ACC112 (cell line): Measurements from ENCODE around the gene GGTLC2.

Source experiments
- H2AFZ ChIP-seq: fragments of 200-600 bp; sonication (generic); one replicate; pipeline ENCODE4 v1.6.0; 2017; ENCODE audit warnings: antibody characterized with exemption, low read length; ENCODE audit not compliant: unreplicated experiment
- H3K27ac ChIP-seq: fragments of 200-600 bp; sonication (generic); 2 replicates; pipeline ENCODE4 v1.5.1; 2014; ENCODE audit warnings: low read depth, mild to moderate bottlenecking, antibody characterized with exemption, low read length, moderate library complexity
- H3K27me3 ChIP-seq: fragments of 200-600 bp; sonication (generic); 2 replicates; pipeline ENCODE4 v1.6.1; 2014; ENCODE audit warnings: mild to moderate bottlenecking, antibody characterized with exemption, low read length, moderate library complexity, mixed read lengths; ENCODE audit not compliant: insufficient read depth
- H3K36me3 ChIP-seq: fragments of 200-600 bp; sonication (generic); 2 replicates; pipeline ENCODE4 v1.6.1; 2016; ENCODE audit warnings: mild to moderate bottlenecking, antibody characterized with exemption, low read length, moderate library complexity, mixed read lengths; ENCODE audit not compliant: insufficient read depth
- H3K4me1 ChIP-seq: fragments of 200-600 bp; sonication (generic); one replicate; pipeline ENCODE4 v1.6.1; 2016; ENCODE audit warnings: low read length, mixed read lengths; ENCODE audit not compliant: insufficient read depth, unreplicated experiment, control insufficient read depth
- H3K4me3 ChIP-seq: fragments of 200-600 bp; sonication (generic); 2 replicates; pipeline ENCODE4 v1.5.1; 2014; ENCODE audit warnings: mild to moderate bottlenecking, low read depth, low read length
- H3K79me2 ChIP-seq: fragments of 200-600 bp; sonication (generic); one replicate; pipeline ENCODE4 v1.6.0; 2016; ENCODE audit warnings: low read length; ENCODE audit not compliant: control insufficient read depth, unreplicated experiment, insufficient read depth

Gene GGTLC2

GRCh38 chr22:22670076-22670795, 25.8 kb downstream of the GGTLC2 start:
- Histone ChIP-seq H3K79me2 (no peaks in the 10 kb centered on the region), H3K4me1 (no peaks in the 10 kb centered on the region), H3K4me3 (no peak overlapping the region), H3K27me3 (no peaks in the 10 kb centered on the region), H3K36me3 (no peaks in the 10 kb centered on the region), H2AFZ (no peak overlapping the region), H3K27ac (no peak overlapping the region)

- H3K27ac ChIP-seq, result no peak overlapping the region
- H2AFZ ChIP-seq, result no peak overlapping the region
- no peak overlapping the region for H3K4me3 ChIP-seq
- H3K27me3 ChIP-seq, result no peaks in the 10 kb centered on the region
- H3K36me3 ChIP-seq, result no peaks in the 10 kb centered on the region
- no peaks in the 10 kb centered on the region for H3K4me1 ChIP-seq
- H3K79me2 ChIP-seq, result no peaks in the 10 kb centered on the region
Measured at GRCh38 chr22:22671506-22671905, 27.1 kb downstream of the GGTLC2 start.

- no peak overlapping the region for H3K27ac ChIP-seq
- H3K4me3 ChIP-seq, result no peak overlapping the region
- H3K4me1 ChIP-seq, result no peaks in the 10 kb centered on the region
- no peaks in the 10 kb centered on the region for H3K79me2 ChIP-seq
- H2AFZ ChIP-seq, result no peak overlapping the region
- H3K36me3 ChIP-seq, result no peaks in the 10 kb centered on the region
- H3K27me3 ChIP-seq, result no peaks in the 10 kb centered on the region
Measured at GRCh38 chr22:22673099-22673498, 28.7 kb downstream of the GGTLC2 start.

DNA sequence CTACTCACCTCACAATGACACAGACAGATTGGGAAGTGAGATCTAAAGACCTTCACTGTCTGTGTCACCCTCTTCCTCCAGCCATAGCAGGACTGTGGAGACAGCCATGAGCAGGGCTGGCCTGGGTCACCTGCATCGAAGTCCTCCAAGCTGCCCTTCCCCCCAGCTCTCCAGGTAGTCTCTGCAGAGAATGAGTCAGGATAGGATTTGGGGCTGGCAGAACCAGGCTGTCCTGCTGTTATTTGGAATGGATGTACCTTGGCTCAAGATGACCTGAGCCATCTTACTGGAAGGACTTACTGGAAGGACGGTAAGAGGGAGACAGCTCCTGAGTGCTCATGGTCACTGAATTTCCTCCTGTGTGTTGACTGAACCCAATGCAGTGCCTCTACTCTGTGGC, 29.2 kb downstream of the GGTLC2 start:
- H3K36me3 ChIP-seq, result no peaks in the 10 kb centered on the region
- no peak overlapping the region for H3K4me3 ChIP-seq
- H3K27ac ChIP-seq, result no peak overlapping the region
- no peak overlapping the region for H2AFZ ChIP-seq
- no peaks in the 10 kb centered on the region for H3K27me3 ChIP-seq
- no peaks in the 10 kb centered on the region for H3K4me1 ChIP-seq
- H3K79me2 ChIP-seq, result no peaks in the 10 kb centered on the region

GRCh38 chr22:22674467-22674866, 30.1 kb downstream of the GGTLC2 start:
- Histone ChIP-seq H3K4me1 (no peaks in the 10 kb centered on the region), H3K4me3 (no peak overlapping the region), H3K27me3 (no peaks in the 10 kb centered on the region), H3K27ac (no peak overlapping the region), H3K79me2 (no peaks in the 10 kb centered on the region), H3K36me3 (no peaks in the 10 kb centered on the region), H2AFZ (no peak overlapping the region)

DNA sequence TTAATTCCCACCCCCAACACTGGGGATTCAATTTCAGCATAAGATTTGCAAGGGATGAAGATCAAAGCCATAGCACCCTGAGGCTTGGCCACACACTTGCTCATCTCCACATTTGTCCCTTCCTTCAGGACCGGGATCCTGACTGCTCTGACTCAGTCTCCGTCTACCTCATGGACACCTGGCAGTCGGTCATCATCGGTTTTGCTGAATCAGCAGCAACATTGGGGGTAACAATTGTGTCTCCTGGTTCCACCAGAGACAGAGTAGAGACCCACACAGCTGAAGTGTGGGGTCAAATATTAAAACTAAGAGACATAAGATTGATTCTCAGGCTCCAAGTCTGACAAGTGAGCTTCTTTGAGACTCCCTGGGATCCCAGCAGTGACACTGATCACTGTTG, 34.6 kb downstream of the GGTLC2 start:
- Histone ChIP-seq H3K4me3 (no peak overlapping the region), H3K27ac (no peak overlapping the region), H3K27me3 (no peaks in the 10 kb centered on the region)

GRCh38 chr22:22680396-22680795, 36.0 kb downstream of the GGTLC2 start:
- no peak overlapping the region for H2AFZ ChIP-seq
- H3K27ac ChIP-seq, result no peak overlapping the region
- H3K27me3 ChIP-seq, result no peaks in the 10 kb centered on the region
- peaks cover 37% of the 10 kb centered on the region for H3K4me1 ChIP-seq
- no peak overlapping the region for H3K4me3 ChIP-seq
- H3K79me2 ChIP-seq, result no peaks in the 10 kb centered on the region
- no peaks in the 10 kb centered on the region for H3K36me3 ChIP-seq

More for the DNA sequence above, 34.6 kb downstream of the GGTLC2 start:
- Histone ChIP-seq H3K79me2 (no peaks in the 10 kb centered on the region), H3K4me1 (peaks cover 24% of the 10 kb centered on the region), H3K36me3 (no peaks in the 10 kb centered on the region), H2AFZ (no peak overlapping the region)

GRCh38 chr22:22681221-22681739, 36.9 kb downstream of the GGTLC2 start:
- H3K4me1 ChIP-seq, result peaks cover 37% of the 10 kb centered on the region
- no peak overlapping the region for H2AFZ ChIP-seq
- H3K36me3 ChIP-seq, result no peaks in the 10 kb centered on the region
- no peaks in the 10 kb centered on the region for H3K79me2 ChIP-seq
- no peaks in the 10 kb centered on the region for H3K27me3 ChIP-seq
- no peak overlapping the region for H3K4me3 ChIP-seq
- H3K27ac ChIP-seq, result no peak overlapping the region

GRCh38 chr22:22682196-22682595, 37.8 kb downstream of the GGTLC2 start:
- Histone ChIP-seq H3K79me2 (no peaks in the 10 kb centered on the region), H3K4me1 (peaks cover 37% of the 10 kb centered on the region), H3K27me3 (no peaks in the 10 kb centered on the region), H2AFZ (no peak overlapping the region), H3K27ac (no peak overlapping the region), H3K36me3 (no peaks in the 10 kb centered on the region), H3K4me3 (no peak overlapping the region)

DNA sequence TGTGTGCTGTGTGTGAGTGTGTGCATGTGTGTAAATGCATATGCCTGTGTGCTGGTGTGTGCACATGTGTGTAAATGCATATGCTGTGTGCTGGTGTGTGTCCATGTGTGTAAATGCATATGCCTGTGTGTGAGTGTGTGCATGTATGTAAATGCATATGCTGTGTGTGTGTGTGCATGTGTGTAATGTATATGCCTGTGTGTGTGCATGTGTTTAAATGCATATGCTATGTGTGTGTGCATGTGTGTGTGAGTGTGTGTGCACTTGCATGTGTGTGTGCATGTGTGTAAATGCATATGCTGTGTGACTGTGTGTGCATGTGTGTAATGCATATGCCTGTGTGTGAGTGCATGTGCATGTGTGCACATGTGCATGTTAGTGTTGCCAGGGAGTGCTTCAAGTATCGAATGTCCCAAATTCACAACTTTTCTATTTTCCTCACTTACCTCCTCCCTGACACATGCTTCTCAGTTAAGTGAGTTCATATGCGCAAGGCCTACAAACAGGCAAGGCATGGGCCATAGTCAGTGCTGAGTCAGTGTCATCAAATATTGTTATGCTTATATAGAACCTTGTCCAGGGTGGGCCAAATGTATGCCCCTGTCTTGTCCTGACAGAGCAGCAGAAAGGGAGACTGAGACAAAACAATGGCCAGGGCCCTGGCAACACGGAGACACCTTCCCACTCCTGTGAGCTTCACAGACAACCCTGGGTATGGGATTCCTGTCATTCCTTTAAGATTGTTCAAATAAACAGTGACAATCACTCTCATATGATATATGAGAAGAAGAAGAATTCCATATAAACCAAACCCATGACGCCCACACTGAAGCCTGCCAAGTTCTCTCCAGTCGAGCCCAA, 38.6 kb downstream of the GGTLC2 start:
- no peaks in the 10 kb centered on the region for H3K36me3 ChIP-seq
- no peak overlapping the region for H3K4me3 ChIP-seq
- no peaks in the 10 kb centered on the region for H3K79me2 ChIP-seq
- no peak overlapping the region for H2AFZ ChIP-seq
- peak overlapping the region; percentile 76 for H3K27ac ChIP-seq
- H3K4me1 ChIP-seq, result peaks cover 37% of the 10 kb centered on the region
- no peaks in the 10 kb centered on the region for H3K27me3 ChIP-seq
